OCI-LY1 (cell line): Measurements from ENCODE around the gene RSAD1.

Experiments
- H2AFZ ChIP-seq: fragments of 200-600 bp; sonication (generic), shearing (Covaris generic); 2 replicates; pipeline ENCODE4 v1.6.0; 2014; ENCODE audit warnings: antibody characterized with exemption, mild to moderate bottlenecking, low read length
- H3F3A ChIP-seq: fragments of 200-600 bp; sonication (generic), shearing (Covaris generic); 2 replicates; pipeline ENCODE4 v1.6.0; 2014; ENCODE audit warnings: mild to moderate bottlenecking, antibody characterized with exemption, low read length, moderate library complexity; ENCODE audit not compliant: insufficient read depth
- H3K27ac ChIP-seq: fragments of 200-600 bp; sonication (generic); 2 replicates; pipeline ENCODE4 v1.5.1; 2014; ENCODE audit warnings: low read length, mixed run types, mild to moderate bottlenecking, low read depth; ENCODE audit not compliant: poor library complexity, severe bottlenecking
- H3K27me3 ChIP-seq: fragments of 200-600 bp; sonication (generic); 2 replicates; pipeline ENCODE4 v1.6.0; 2014; ENCODE audit warnings: antibody characterized with exemption, mild to moderate bottlenecking, low read length, moderate library complexity; ENCODE audit not compliant: insufficient read depth
- H3K36me3 ChIP-seq: fragments of 200-600 bp; sonication (generic); 2 replicates; pipeline ENCODE4 v1.6.1; 2014; ENCODE audit warnings: mild to moderate bottlenecking, antibody characterized with exemption, low read length, moderate library complexity, mixed read lengths; ENCODE audit not compliant: insufficient read depth
- H3K4me1 ChIP-seq: fragments of 200-600 bp; sonication (generic); 2 replicates; pipeline ENCODE4 v1.5.1; 2014; ENCODE audit warnings: mild to moderate bottlenecking, low read length, moderate library complexity; ENCODE audit not compliant: insufficient read depth, severe bottlenecking
- H3K4me2 ChIP-seq: fragments of 200-600 bp; sonication (generic), shearing (Covaris generic); 2 replicates; pipeline ENCODE4 v1.6.1; 2014; ENCODE audit warnings: low read length
- H3K4me3 ChIP-seq: fragments of 200-600 bp; sonication (generic); 2 replicates; pipeline ENCODE4 v1.5.1; 2014; ENCODE audit warnings: low read length, low read depth, mild to moderate bottlenecking, mixed read lengths; ENCODE audit not compliant: poor library complexity, severe bottlenecking
- H3K79me2 ChIP-seq: fragments of 200-600 bp; shearing (Covaris generic); 2 replicates; pipeline ENCODE4 v1.6.1; 2016; ENCODE audit warnings: mixed run types, low read length, mixed read lengths; ENCODE audit not compliant: insufficient read depth
- H3K9ac ChIP-seq: fragments of 200-600 bp; sonication (generic), shearing (Covaris generic); 2 replicates; pipeline ENCODE4 v1.6.1; 2014; ENCODE audit warnings: mild to moderate bottlenecking, low read length, mixed read lengths
- H3K9me2 ChIP-seq: fragments of 200-600 bp; sonication (generic), shearing (Covaris generic); 2 replicates; pipeline ENCODE4 v1.6.1; 2014; ENCODE audit warnings: low read depth, mild to moderate bottlenecking, low read length, mixed read lengths
- H3K9me3 ChIP-seq: fragments of 200-600 bp; shearing (Covaris generic); 2 replicates; pipeline ENCODE4 v1.6.1; 2014; ENCODE audit warnings: low read length, mixed read lengths
- H4K20me1 ChIP-seq: fragments of 200-600 bp; sonication (generic), shearing (Covaris generic); 2 replicates; pipeline ENCODE4 v1.6.0; 2016; ENCODE audit warnings: mild to moderate bottlenecking, low read length; ENCODE audit not compliant: insufficient read depth
- CTCF ChIP-seq: fragments of 200-600 bp; sonication (generic), shearing (Covaris generic); IDR thresholded peaks from 2 replicates; pipeline ENCODE4 v1.5.1; 2017; ENCODE audit warnings: mild to moderate bottlenecking, antibody characterized with exemption, low read length, moderate library complexity, mixed read lengths
- EZH2 ChIP-seq: fragments of 200-600 bp; sonication (generic), shearing (Covaris generic); IDR thresholded peaks from 2 replicates; pipeline ENCODE4 v1.8.0; 2017; ENCODE audit warnings: borderline replicate concordance, mixed run types, mild to moderate bottlenecking, antibody characterized with exemption, low read length, moderate library complexity, mixed read lengths

RSAD1 gene

GRCh38 chr17:50499270-50499669, 20.6 kb downstream of the RSAD1 start:
- TF ChIP-seq EZH2 (no peak), CTCF (no peak)
- Histone ChIP-seq H3K36me3 (no peaks in the 10 kb centered on the region), H3K9ac (no peak overlapping the region), H4K20me1 (no peaks in the 10 kb centered on the region), H3K4me3 (no peak overlapping the region), H3K27ac (no peak overlapping the region), H3K4me1 (no peaks in the 10 kb centered on the region), H3F3A (no peaks in the 10 kb centered on the region), H3K27me3 (no peaks in the 10 kb centered on the region), H3K4me2 (no peak overlapping the region), H3K79me2 (no peaks in the 10 kb centered on the region), H3K9me3 (no peaks in the 10 kb centered on the region), H2AFZ (no peak overlapping the region), H3K9me2 (no peaks in the 10 kb centered on the region)

GRCh38 chr17:50499721-50500120, 21.1 kb downstream of the RSAD1 start:
- no peak overlapping the region for H3K4me2 ChIP-seq
- H3K4me1 ChIP-seq = no peaks in the 10 kb centered on the region
- H3K9me2 ChIP-seq = no peaks in the 10 kb centered on the region
- no peaks in the 10 kb centered on the region for H3K9me3 ChIP-seq
- H2AFZ ChIP-seq = no peak overlapping the region
- TF ChIP-seq EZH2 (no peak), CTCF (no peak)
- no peaks in the 10 kb centered on the region for H3K79me2 ChIP-seq
- H3K36me3 ChIP-seq = no peaks in the 10 kb centered on the region
- H3F3A ChIP-seq = no peaks in the 10 kb centered on the region
- no peaks in the 10 kb centered on the region for H4K20me1 ChIP-seq
- H3K4me3 ChIP-seq = no peak overlapping the region
- H3K27me3 ChIP-seq = no peaks in the 10 kb centered on the region
- H3K9ac ChIP-seq = no peak overlapping the region
- H3K27ac ChIP-seq = no peak overlapping the region

- no peak overlapping the region for H3K4me2 ChIP-seq
- H3F3A ChIP-seq = no peaks in the 10 kb centered on the region
- H3K27me3 ChIP-seq = no peaks in the 10 kb centered on the region; the same call in 1 of the 2 replicates
- H4K20me1 ChIP-seq = no peaks in the 10 kb centered on the region
- H3K4me3 ChIP-seq = no peak overlapping the region
- H3K79me2 ChIP-seq = no peaks in the 10 kb centered on the region
- TF ChIP-seq EZH2 (no peak), CTCF (peak; percentile 37)
- H3K9me3 ChIP-seq = no peaks in the 10 kb centered on the region
- no peaks in the 10 kb centered on the region for H3K36me3 ChIP-seq
- H2AFZ ChIP-seq = no peak overlapping the region
- H3K4me1 ChIP-seq = no peaks in the 10 kb centered on the region
- no peak overlapping the region for H3K9ac ChIP-seq
- H3K27ac ChIP-seq = no peak overlapping the region
- no peaks in the 10 kb centered on the region for H3K9me2 ChIP-seq
Measured at GRCh38 chr17:50501054-50501453, 22.4 kb downstream of the RSAD1 start.
